ENCODE data around the gene ISG15. TPM values are rescaled to one million over a fixed set of nuclear protein-coding genes. Genes with fewer than 3 reads are reported as not detected.
A peak's percentile ranks its signal among the peaks of the same experiment; 100 is the strongest.

Gene ISG15
- total and polyA plus RNA-seq, 2 of the 13 experiments (the other 11 are each of a cell fraction or from before 2014, with no cell fraction given), result 42.1 to 54.9 TPM

GRCh38 chr1:1004780-1005697, 8.3 kb upstream of the ISG15 start:
- peak; percentile 62 for FAIRE-seq
- H3K27ac ChIP-seq (ENCODE audit: extremely low read length, insufficient read depth, low read length), result peak overlapping the region; percentile 88
- TF ChIP-seq ZNF639 (CRISPR knock-in tag; conservative IDR thresholded peaks at IDR 0.05) (no peak), ZNF251 (CRISPR knock-in tag; IDR thresholded peaks at IDR 0.05) (no peak), ZNF784 (CRISPR knock-in tag; IDR thresholded peaks at IDR 0.05; ENCODE audit: borderline replicate concordance) (no peak), ELK4 (CRISPR knock-in tag; IDR thresholded peaks at IDR 0.05; ENCODE audit: borderline replicate concordance) (no peak), ZNF142 (CRISPR knock-in tag; IDR thresholded peaks at IDR 0.05) (0 out of 2 replicates have a peak, but pooled peaks have one; percentile 16), ZNF720 (CRISPR knock-in tag; IDR thresholded peaks at IDR 0.05) (no peak), ZSCAN22 (CRISPR knock-in tag; IDR thresholded peaks at IDR 0.05) (no peak), RORA (CRISPR knock-in tag; IDR thresholded peaks at IDR 0.05) (no peak), JDP2 (CRISPR knock-in tag; IDR thresholded peaks at IDR 0.05; ENCODE audit: borderline replicate concordance) (no peak), ZMAT5 (CRISPR knock-in tag; IDR thresholded peaks at IDR 0.05; ENCODE audit: borderline replicate concordance, low read depth) (no peak), RAD21 (CRISPR knock-in tag; IDR thresholded peaks at IDR 0.05) (0 out of 2 replicates have a peak, but pooled peaks have one; percentile 38), ZNF430 (CRISPR knock-in tag; IDR thresholded peaks at IDR 0.05) (peak; percentile 52), ATF1 (CRISPR knock-in tag; IDR thresholded peaks at IDR 0.05) (no peak)

More at GRCh38 chr1:1004780-1005697, 8.3 kb upstream of the ISG15 start:
- H4K20me1 ChIP-seq (ENCODE audit: insufficient read depth, low read length), result no peaks in the 10 kb centered on the region
- peak overlapping the region; percentile 56 to 77 (median 70) for H3K4me3 ChIP-seq (replicated peaks in 1 of 3; ENCODE audit: insufficient read depth in 1 of 3, low read depth in 2 of 3, low read length in 3 of 3)
- H3K36me3 ChIP-seq (replicated peaks in 1 of 2; ENCODE audit: control insufficient read depth in 1 of 2, insufficient read depth in 2 of 2, low read length in 2 of 2), result no peaks in the 10 kb centered on the region
- POLR2A ChIA-PET, result interaction anchor here (1.0 to 4.1 kb wide), 7 partner anchors 8 to 59 kb away, joined by 3 to 61 read pairs (median 7); partner anchors contain the start of genes AGRN and ISG15
- ATAC-seq (peak; percentile 45), DNase-seq (ENCODE audit: low spot score) (no peak)
- peaks cover 12% of the 10 kb centered on the region for H3K79me2 ChIP-seq (ENCODE audit: insufficient read depth, low read length)
- BruUV-seq (replicated peaks), result no TSS peak
- peaks cover 54% of the 10 kb centered on the region for H3K4me1 ChIP-seq (ENCODE audit: insufficient read depth, low read length)
- CTCF ChIA-PET (ENCODE audit: low intra/inter-chr PET ratio, low total read pairs), result no interaction called here
- H3K27me3 ChIP-seq (ENCODE audit: control insufficient read depth in 1 of 2, insufficient read depth in 2 of 2, low read length in 2 of 2), result no peaks in the 10 kb centered on the region
- in situ Hi-C loops (cut with HindIII; ENCODE audit: extremely low pct_ligation_motif_present, low pct_unique_long_range_greater_than_20kb), result no loop called here
- 18% methylated on average over 16 of the region's 21 CpGs for WGBS (ENCODE audit: low lambda C conversion rate)
- H3K9ac ChIP-seq (ENCODE audit: insufficient read depth, low read depth, low read length), result peak overlapping the region; percentile 77
- intact Hi-C loops (cut with micrococcal nuclease; ENCODE audit: unreplicated experiment), result loop anchor here (10.0 kb wide), 1 partner anchor 230 kb away; the partner anchor contains the start of genes B3GALT6 and SDF4
- no peak overlapping the region for H2AFZ ChIP-seq (ENCODE audit: low read length)
- peak overlapping the region; percentile 87 for H3K4me2 ChIP-seq (ENCODE audit: low read depth, low read length)
- H3K9me3 ChIP-seq (ENCODE audit: low read length), result no peaks in the 10 kb centered on the region

Measured in HepG2 (cell line).